GM12875 (cell line): ENCODE measurements around the gene SUCLG2.

Experiments used
- H3K4me3 ChIP-seq: one replicate; pipeline ENCODE4 v1.5.1; 2011; ENCODE audit warnings: low read depth, low read length, control low read depth
- TF ChIP-seq, protein P1 (sequence below): IDR thresholded peaks from 2 replicates; pipeline ENCODE4 v1.5.1; 2011; ENCODE audit warnings: low read depth, mild to moderate bottlenecking, control low read depth, inconsistent platforms, low read length, moderate library complexity, borderline replicate concordance; ENCODE audit not compliant: insufficient read depth

Gene SUCLG2

DNA sequence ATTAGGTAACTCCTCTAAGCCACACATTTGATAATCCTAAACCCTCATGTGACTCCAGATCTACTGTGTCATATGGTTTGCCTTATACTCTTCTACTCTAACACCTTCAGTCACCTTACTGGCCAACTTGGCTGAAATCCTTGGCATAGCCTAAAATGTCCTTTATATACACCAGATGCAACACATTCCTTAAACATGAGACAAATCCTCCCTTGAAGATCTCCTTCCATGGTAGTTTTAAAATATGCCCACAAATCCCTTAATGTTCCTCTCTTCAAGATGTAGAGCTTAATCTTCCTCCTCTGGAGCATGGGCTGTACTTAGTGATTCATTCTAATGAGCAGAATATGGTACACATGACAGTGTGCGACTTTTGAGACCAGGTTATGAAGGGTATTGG, 238.9 kb downstream of the SUCLG2 start:
- TF ChIP-seq, protein P1, sequence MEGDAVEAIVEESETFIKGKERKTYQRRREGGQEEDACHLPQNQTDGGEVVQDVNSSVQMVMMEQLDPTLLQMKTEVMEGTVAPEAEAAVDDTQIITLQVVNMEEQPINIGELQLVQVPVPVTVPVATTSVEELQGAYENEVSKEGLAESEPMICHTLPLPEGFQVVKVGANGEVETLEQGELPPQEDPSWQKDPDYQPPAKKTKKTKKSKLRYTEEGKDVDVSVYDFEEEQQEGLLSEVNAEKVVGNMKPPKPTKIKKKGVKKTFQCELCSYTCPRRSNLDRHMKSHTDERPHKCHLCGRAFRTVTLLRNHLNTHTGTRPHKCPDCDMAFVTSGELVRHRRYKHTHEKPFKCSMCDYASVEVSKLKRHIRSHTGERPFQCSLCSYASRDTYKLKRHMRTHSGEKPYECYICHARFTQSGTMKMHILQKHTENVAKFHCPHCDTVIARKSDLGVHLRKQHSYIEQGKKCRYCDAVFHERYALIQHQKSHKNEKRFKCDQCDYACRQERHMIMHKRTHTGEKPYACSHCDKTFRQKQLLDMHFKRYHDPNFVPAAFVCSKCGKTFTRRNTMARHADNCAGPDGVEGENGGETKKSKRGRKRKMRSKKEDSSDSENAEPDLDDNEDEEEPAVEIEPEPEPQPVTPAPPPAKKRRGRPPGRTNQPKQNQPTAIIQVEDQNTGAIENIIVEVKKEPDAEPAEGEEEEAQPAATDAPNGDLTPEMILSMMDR, result no peak

DNA sequence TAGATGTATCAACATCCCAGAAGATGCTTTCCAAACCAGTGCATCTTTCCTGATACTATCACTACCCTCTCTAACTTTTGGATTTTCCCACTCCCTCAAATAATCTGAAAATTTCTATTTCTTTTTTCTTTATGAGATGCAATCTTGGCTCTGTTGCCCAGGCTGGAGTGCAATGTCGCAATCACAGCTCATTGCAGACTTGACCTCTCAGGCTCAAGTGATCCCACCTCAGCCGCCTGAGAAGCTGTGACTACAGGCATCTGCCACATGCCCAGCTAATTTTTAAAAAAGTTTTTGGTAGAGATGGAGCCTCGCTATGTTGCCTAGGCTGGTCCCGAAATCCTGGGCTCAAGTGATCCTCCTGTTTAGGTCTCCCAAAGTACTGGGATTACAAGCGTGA, 239.7 kb downstream of the SUCLG2 start:
- no peak overlapping the region for H3K4me3 ChIP-seq
- TF ChIP-seq, protein P1, result no peak

More for the DNA sequence above, 238.9 kb downstream of the SUCLG2 start:
- H3K4me3 ChIP-seq, result no peak overlapping the region

DNA sequence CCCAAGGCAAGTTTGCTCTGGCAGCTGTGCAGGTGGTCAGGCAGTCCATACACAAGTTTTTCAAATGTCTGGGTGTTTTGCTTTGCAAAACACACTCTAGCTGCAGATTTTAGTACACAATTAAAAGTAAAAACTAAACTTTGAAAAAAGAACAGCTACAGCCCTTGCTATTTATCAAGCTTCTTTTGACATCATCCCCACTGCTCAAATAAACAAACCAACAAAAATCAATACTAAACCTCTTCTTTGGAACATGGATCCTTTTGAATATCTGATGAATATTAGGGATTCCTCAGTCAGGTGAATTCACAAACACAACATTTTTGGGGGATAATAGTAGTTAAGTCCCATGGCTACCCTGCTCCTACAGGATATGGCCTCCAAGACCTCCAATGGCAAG, 249.2 kb downstream of the SUCLG2 start:
- no peak overlapping the region for H3K4me3 ChIP-seq
- TF ChIP-seq, protein P1, result no peak

DNA sequence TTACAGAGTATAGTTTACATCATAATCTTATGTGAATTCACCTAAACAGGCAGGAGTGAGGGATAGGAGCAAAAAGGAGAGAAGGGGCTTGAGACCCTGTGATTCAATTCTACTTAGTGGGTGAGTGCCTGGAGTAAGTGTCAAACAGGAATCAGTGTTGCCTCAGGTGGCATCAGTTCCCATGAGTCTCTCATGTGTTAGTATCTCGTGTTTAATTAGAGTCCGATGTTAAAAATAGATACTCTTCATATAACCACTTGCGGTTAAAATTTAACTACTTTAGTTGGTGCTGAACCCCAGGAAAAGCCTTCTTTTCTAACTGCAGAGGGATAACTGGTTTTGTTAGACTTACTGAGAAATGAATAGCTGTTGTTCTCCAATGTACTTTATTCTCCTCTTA, 251.5 kb downstream of the SUCLG2 start:
- TF ChIP-seq, protein P1, result no peak
- no peak overlapping the region for H3K4me3 ChIP-seq

DNA sequence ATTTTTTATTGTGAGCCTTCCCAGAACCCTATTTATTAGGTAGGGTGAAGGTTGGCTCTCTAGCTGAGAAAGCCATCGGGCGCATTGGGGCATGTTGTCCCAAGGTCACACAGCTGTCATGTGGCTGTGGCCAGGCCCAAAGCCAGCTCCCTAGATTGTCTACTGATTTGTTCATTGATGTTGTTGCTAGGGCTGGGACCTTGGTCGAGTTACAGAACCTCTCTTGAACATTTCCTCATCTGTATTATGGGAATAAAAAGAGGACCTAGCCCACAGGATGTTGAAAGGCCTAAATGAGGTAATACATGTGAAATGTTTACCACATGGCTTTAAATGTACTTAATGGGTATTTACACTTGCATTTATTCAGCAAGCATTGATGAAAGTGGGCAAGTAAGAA, 252.5 kb downstream of the SUCLG2 start:
- TF ChIP-seq, protein P1, result no peak
- no peak overlapping the region for H3K4me3 ChIP-seq

DNA sequence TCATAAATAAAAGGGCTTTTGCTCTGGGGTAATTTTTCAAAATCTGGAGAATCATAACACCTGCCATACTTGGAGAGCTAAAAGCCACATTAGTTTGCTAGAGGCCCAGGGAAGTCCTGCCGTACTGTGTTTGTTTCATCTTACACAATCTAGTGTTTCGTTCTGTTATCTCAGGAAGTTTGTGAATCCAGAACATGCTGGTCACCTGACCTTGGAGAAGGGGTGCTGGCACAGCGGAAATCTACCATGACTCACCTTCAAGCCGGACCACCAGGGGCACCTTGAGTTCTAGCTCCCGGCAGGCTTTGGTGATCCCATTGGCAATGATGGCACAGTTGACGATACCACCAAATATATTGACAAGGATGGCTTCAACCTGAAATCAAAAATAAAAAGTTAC, 253.9 kb downstream of the SUCLG2 start:
- TF ChIP-seq, protein P1, result no peak
- H3K4me3 ChIP-seq, result no peak overlapping the region

DNA sequence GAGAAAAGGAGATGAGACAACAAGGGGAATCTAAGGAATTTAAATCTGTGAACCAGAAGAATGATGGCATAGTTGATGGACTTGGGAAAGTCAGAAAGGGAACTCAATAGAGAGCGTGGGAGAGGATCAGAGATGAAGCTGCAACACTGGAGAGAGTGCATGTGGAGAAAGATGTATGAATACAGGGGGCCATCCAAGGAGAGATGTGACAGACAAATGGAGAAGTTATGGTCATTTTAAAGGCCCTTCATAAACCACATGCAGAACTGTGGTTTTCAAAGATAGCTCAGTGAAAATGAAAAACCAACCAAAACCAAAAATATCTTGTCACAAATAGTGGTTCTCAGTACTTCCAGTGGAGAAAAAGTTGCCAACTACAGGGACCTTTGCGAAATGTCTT, 265.2 kb downstream of the SUCLG2 start:
- TF ChIP-seq, protein P1, result no peak
- H3K4me3 ChIP-seq, result no peak overlapping the region
